IMR-90 (cell line): Measurements from ENCODE around the gene FCRL5. TPM values are rescaled to one million over a fixed set of nuclear protein-coding genes. Genes with fewer than 3 reads are reported as not detected.

ENCODE experiments used
- ATAC-seq: fragments of 200-7000 bp; cut with Tn5 transposase; 2 replicates; pipeline ENCODE4 v1.9.1; 2020; ENCODE audit warnings: low read depth, mild to moderate bottlenecking, moderate library complexity
- BruUV-seq: library from RNA; stranded (reverse); fragments of 400-500 nt; replicated peaks from 2 replicates; lab custom pipeline; 2021; lab: Mats Ljungman, UMichigan
- CTCF ChIA-PET: fragments of 300-600 bp; formaldehyde crosslinking; extraction: SDS; loops from one replicate; lab custom pipeline; 2021; ENCODE audit warnings: antibody characterized with exemption; lab: Yijun Ruan, JAX
- POLR2A ChIA-PET: fragments of 300-600 bp; sonication (Branson Sonifier 250); formaldehyde crosslinking; loops from one replicate; lab custom pipeline; 2022; ENCODE audit warnings: antibody characterized with exemption; ENCODE audit not compliant: unreplicated experiment; lab: Charles Lee
- DNase-seq: peaks from one replicate; pipeline ENCODE4 v3.0.0; 2013
- H2AFZ ChIP-seq: replicated peaks from 2 replicates; pipeline ENCODE3; 2013; ENCODE audit warnings: low read length, mild to moderate bottlenecking; ENCODE audit not compliant: poor library complexity
- H2AK5ac ChIP-seq: 2 replicates; pipeline ENCODE4 v1.6.1; 2013; ENCODE audit warnings: low read depth, low read length, inconsistent platforms
- H2AK9ac ChIP-seq: replicated peaks from 2 replicates; pipeline ENCODE3; 2013; ENCODE audit warnings: mild to moderate bottlenecking, low read depth, low read length, moderate library complexity; ENCODE audit not compliant: poor library complexity
- H2BK120ac ChIP-seq: 2 replicates; pipeline ENCODE4 v1.6.1; 2013; ENCODE audit warnings: low read depth, low read length, inconsistent platforms
- H2BK15ac ChIP-seq: 3 replicates; pipeline ENCODE4 v1.6.1; 2013; ENCODE audit warnings: low read depth, low read length, inconsistent platforms
- H2BK20ac ChIP-seq: 2 replicates; pipeline ENCODE4 v1.6.1; 2013; ENCODE audit warnings: low read depth, mild to moderate bottlenecking, inconsistent platforms, low read length, moderate library complexity
- H2BK5ac ChIP-seq: 2 replicates; pipeline ENCODE4 v1.6.1; 2013; ENCODE audit warnings: mild to moderate bottlenecking, low read depth, low read length, inconsistent platforms; ENCODE audit not compliant: poor library complexity, severe bottlenecking
- H3K14ac ChIP-seq: replicated peaks from 2 replicates; pipeline ENCODE4 v1.6.1; 2013; ENCODE audit warnings: low read depth, low read length, inconsistent platforms
- H3K18ac ChIP-seq: 2 replicates; pipeline ENCODE4 v1.6.1; 2013; ENCODE audit warnings: low read depth, low read length, control low read depth
- H3K23ac ChIP-seq: 2 replicates; pipeline ENCODE4 v1.6.1; 2013; ENCODE audit warnings: low read depth, low read length, inconsistent platforms
- H3K27ac ChIP-seq: 2 replicates; pipeline ENCODE4 v1.5.1; 2013; ENCODE audit warnings: mild to moderate bottlenecking, control low read depth, low read length; ENCODE audit not compliant: insufficient read depth
- H3K27me3 ChIP-seq: 2 replicates; pipeline ENCODE4 v1.6.1; 2013; ENCODE audit warnings: low read length; ENCODE audit not compliant: control insufficient read depth, insufficient read depth
- H3K36me3 ChIP-seq: 2 replicates; pipeline ENCODE4 v1.6.1; 2013; ENCODE audit warnings: low read length, mixed read lengths; ENCODE audit not compliant: control insufficient read depth, insufficient read depth
- H3K4ac ChIP-seq: 2 replicates; pipeline ENCODE4 v1.6.1; 2013; ENCODE audit warnings: low read depth, low read length, inconsistent platforms
- H3K4me1 ChIP-seq: 2 replicates; pipeline ENCODE4 v1.6.1; 2013; ENCODE audit warnings: low read length, mixed read lengths; ENCODE audit not compliant: control insufficient read depth, insufficient read depth
- H3K4me2 ChIP-seq: 2 replicates; pipeline ENCODE4 v1.6.1; 2013; ENCODE audit warnings: low read depth, mild to moderate bottlenecking, control low read depth, low read length, moderate library complexity
- H3K4me3 ChIP-seq: 2 replicates; pipeline ENCODE4 v1.5.1; 2013; ENCODE audit warnings: low read depth, mild to moderate bottlenecking, control low read depth, low read length, moderate library complexity; ENCODE audit not compliant: insufficient read depth
- H3K56ac ChIP-seq: 2 replicates; pipeline ENCODE4 v1.6.1; 2013; ENCODE audit warnings: low read length, inconsistent platforms; ENCODE audit not compliant: insufficient read depth; ENCODE audit errors: extremely low read depth
- H3K79me1 ChIP-seq, 2 experiments: 2 replicates each; pipeline ENCODE4 v1.6.1; 2013; ENCODE audit warnings: low read length in 2 of 2, inconsistent platforms in 1 of 2, low read depth in 1 of 2
- H3K9ac ChIP-seq: 2 replicates; pipeline ENCODE4 v1.6.1; 2013; ENCODE audit warnings: low read depth, low read length, control low read depth
- H3K9me1 ChIP-seq: 2 replicates; pipeline ENCODE4 v1.6.1; 2013; ENCODE audit warnings: low read length, inconsistent platforms; ENCODE audit not compliant: insufficient read depth
- H3K9me3 ChIP-seq: 2 replicates; pipeline ENCODE4 v1.6.1; 2013; ENCODE audit warnings: low read length; ENCODE audit not compliant: control insufficient read depth, insufficient read depth
- H4K20me1 ChIP-seq: 2 replicates; pipeline ENCODE4 v1.6.1; 2013; ENCODE audit warnings: low read length, inconsistent platforms; ENCODE audit not compliant: insufficient read depth
- H4K5ac ChIP-seq: 2 replicates; pipeline ENCODE4 v1.6.1; 2013; ENCODE audit warnings: mild to moderate bottlenecking, low read depth, low read length, control low read depth
- H4K8ac ChIP-seq, 2 experiments: 2 replicates each; pipeline ENCODE4 v1.6.1; 2013; ENCODE audit warnings: low read depth in 2 of 2, low read length in 2 of 2, control low read depth in 1 of 2, inconsistent platforms in 1 of 2
- H4K91ac ChIP-seq: 2 replicates; pipeline ENCODE4 v1.6.1; 2013; ENCODE audit warnings: low read depth, low read length, inconsistent platforms; ENCODE audit not compliant: insufficient read depth
- CEBPB ChIP-seq: IDR thresholded peaks from 2 replicates; pipeline ENCODE4 v1.6.1; 2012; ENCODE audit warnings: low read depth, low read length, improper control_type of control experiment
- CHD1 ChIP-seq: IDR thresholded peaks from 2 replicates; pipeline ENCODE4 v1.6.1; 2012; ENCODE audit warnings: low read depth, low read length, improper control_type of control experiment
- CTCF ChIP-seq: conservative IDR thresholded peaks from 2 replicates; pipeline ENCODE4 v1.5.1; 2012; ENCODE audit warnings: mild to moderate bottlenecking, low read depth, low read length, improper control_type of control experiment
- ELK1 ChIP-seq: fragments of 150-350 bp; IDR thresholded peaks from 2 replicates; pipeline ENCODE4 v1.6.1; 2016; ENCODE audit warnings: low read depth, mild to moderate bottlenecking, low read length, moderate library complexity, borderline replicate concordance
- FOS ChIP-seq: fragments of 150-350 bp; IDR thresholded peaks from 2 replicates; pipeline ENCODE4 v1.6.1; 2016; ENCODE audit warnings: low read depth, low read length
- MAFK ChIP-seq: IDR thresholded peaks from 2 replicates; pipeline ENCODE4 v1.6.1; 2012; ENCODE audit warnings: low read depth, low read length, improper control_type of control experiment
- MAZ ChIP-seq: IDR thresholded peaks from 2 replicates; pipeline ENCODE4 v1.6.1; 2012; ENCODE audit warnings: low read depth, mild to moderate bottlenecking, low read length, improper control_type of control experiment, moderate library complexity, borderline replicate concordance
- MXI1 ChIP-seq: IDR thresholded peaks from 2 replicates; pipeline ENCODE4 v1.6.1; 2012; ENCODE audit warnings: low read depth, mild to moderate bottlenecking, low read length, moderate library complexity, borderline replicate concordance
- NFE2L2 ChIP-seq: fragments of 150-350 bp; IDR thresholded peaks from 2 replicates; pipeline ENCODE4 v1.6.1; 2016; ENCODE audit warnings: low read depth, mild to moderate bottlenecking, low read length
- POLR2A ChIP-seq: IDR thresholded peaks from 2 replicates; pipeline ENCODE4 v1.6.1; 2012; ENCODE audit warnings: mild to moderate bottlenecking, low read depth, low read length
- RCOR1 ChIP-seq: IDR thresholded peaks from 2 replicates; pipeline ENCODE4 v1.6.1; 2012; ENCODE audit warnings: mild to moderate bottlenecking, low read length, improper control_type of control experiment; ENCODE audit not compliant: insufficient replicate concordance
- RFX5 ChIP-seq: IDR thresholded peaks from 2 replicates; pipeline ENCODE4 v1.8.0; 2012; ENCODE audit warnings: low read depth, mild to moderate bottlenecking, low read length, moderate library complexity
- SMC3 ChIP-seq: fragments of 150-350 bp; IDR thresholded peaks from 2 replicates; pipeline ENCODE4 v1.6.1; 2016; ENCODE audit warnings: low read depth, mild to moderate bottlenecking, antibody characterized with exemption, low read length, moderate library complexity
- WGBS, 2 experiments: methylation state at CpG; one replicate each; pipeline versions ENCODE4 v1.1.5 to v1.1.7; 2013; ENCODE audit warnings: missing lambda C conversion rate in 2 of 2; ENCODE audit not compliant: insufficient read length in 1 of 2; ENCODE audit errors: extremely low coverage in 2 of 2; 5-methylcytosine and 5-hydroxymethylcytosine counted together
- dilution Hi-C: fragments of 300-500 bp; cut with HindIII; formaldehyde crosslinking; loops from one replicate; pipeline ENCODE4 v1.14.3; 2018; ENCODE audit warnings: low sequenced_read_pairs; ENCODE audit not compliant: unreplicated experiment
- in situ Hi-C: fragments of 300-500 bp; cut with MboI; formaldehyde crosslinking; loops from 3 replicates; pipeline ENCODE4 v1.14.3; 2019; ENCODE audit warnings: low sequenced_read_pairs, inconsistent platforms, mixed read lengths
- intact Hi-C: fragments of 100-400 bp; cut with micrococcal nuclease; formaldehyde crosslinking; loops from 2 replicates; pipeline ENCODE4 v1.10.0; 2022
- polyA plus RNA-seq, 3 experiments: library from polyadenylated mRNA; depleted of rRNA; stranded (reverse); fragments of >200 nt; gene quantifications; 2 replicates each; pipeline ENCODE4 v1.2.3, GENCODE V29; 2012; ENCODE audit warnings: low replicate concordance in 1 of 3
- total RNA-seq: library from RNA; depleted of rRNA; stranded (reverse); fragments of >200 nt; gene quantifications from 2 replicates; pipeline ENCODE4 v1.2.3, GENCODE V29; 2012
- TF ChIP-seq, protein P1 (sequence below): fragments of 150-350 bp; IDR thresholded peaks from 2 replicates; pipeline ENCODE4 v1.6.1; 2017; ENCODE audit warnings: mild to moderate bottlenecking, antibody characterized with exemption, low read length, low read depth

FCRL5 gene
- total and polyA plus RNA-seq, 2 of the 4 experiments (the other 2 are of a cell fraction), result not detected

- Histone ChIP-seq H3K4ac (no peak overlapping the region), H4K8ac (no peak overlapping the region)
- CTCF ChIA-PET, result no interaction called here
Observed at GRCh38 chr1:157519451-157519850, 32.9 kb downstream of the FCRL5 start.

More at GRCh38 chr1:157519451-157519850, 32.9 kb downstream of the FCRL5 start:
- Histone ChIP-seq H2BK20ac (no peak overlapping the region), H2AK5ac (no peak overlapping the region), H2AFZ (no peak overlapping the region), H3K4me2 (no peak overlapping the region), H3K36me3 (no peaks in the 10 kb centered on the region), H4K5ac (no peak overlapping the region), H3K23ac (no peak overlapping the region), H3K9me1 (no peaks in the 10 kb centered on the region), H3K56ac (no peak overlapping the region), H2BK15ac (no peak overlapping the region), H2BK5ac (no peak overlapping the region), H3K14ac (no peak overlapping the region), H4K20me1 (no peaks in the 10 kb centered on the region), H3K4me3 (no peak overlapping the region), H2BK120ac (no peak overlapping the region), H4K91ac (no peak overlapping the region), H3K27ac (no peak overlapping the region), H3K79me1 (no peaks in the 10 kb centered on the region), H3K4me1 (no peaks in the 10 kb centered on the region), H3K18ac (no peak overlapping the region), H3K9ac (no peak overlapping the region), H3K27me3 (no peaks in the 10 kb centered on the region), H3K9me3 (no peaks in the 10 kb centered on the region), H2AK9ac (no peak overlapping the region)
- DNase-seq, result no peak
- POLR2A ChIA-PET, result no interaction called here
- ATAC-seq, result no peak
- intact Hi-C loops (no loop called here), dilution Hi-C loops (no loop called here), in situ Hi-C loops (no loop called here)
- no CpG with 5 or more reads among the region's 2 CpGs for WGBS, 2 experiments
- BruUV-seq, result no TSS peak
- TF ChIP-seq CHD1, result no peak
- no peak for TF ChIP-seq RCOR1
- no peak for TF ChIP-seq RFX5
- TF ChIP-seq CEBPB, result no peak
- no peak for TF ChIP-seq CTCF
- TF ChIP-seq NFE2L2, result no peak
- no peak for TF ChIP-seq MXI1
- no peak for TF ChIP-seq SMC3
- TF ChIP-seq ELK1, result no peak
- TF ChIP-seq, protein P1, sequence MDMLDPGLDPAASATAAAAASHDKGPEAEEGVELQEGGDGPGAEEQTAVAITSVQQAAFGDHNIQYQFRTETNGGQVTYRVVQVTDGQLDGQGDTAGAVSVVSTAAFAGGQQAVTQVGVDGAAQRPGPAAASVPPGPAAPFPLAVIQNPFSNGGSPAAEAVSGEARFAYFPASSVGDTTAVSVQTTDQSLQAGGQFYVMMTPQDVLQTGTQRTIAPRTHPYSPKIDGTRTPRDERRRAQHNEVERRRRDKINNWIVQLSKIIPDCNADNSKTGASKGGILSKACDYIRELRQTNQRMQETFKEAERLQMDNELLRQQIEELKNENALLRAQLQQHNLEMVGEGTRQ, result no peak
- TF ChIP-seq FOS, result no peak
- TF ChIP-seq MAZ, result no peak
- TF ChIP-seq MAFK, result no peak
- TF ChIP-seq POLR2A, result no peak
